HS-5 (cell line): ENCODE data around the gene SORCS2.

Source experiments
- DNase-seq: peaks from one replicate; pipeline ENCODE4 v3.0.0-alpha.2; 2012; ENCODE audit warnings: low read depth

Gene SORCS2

DNA sequence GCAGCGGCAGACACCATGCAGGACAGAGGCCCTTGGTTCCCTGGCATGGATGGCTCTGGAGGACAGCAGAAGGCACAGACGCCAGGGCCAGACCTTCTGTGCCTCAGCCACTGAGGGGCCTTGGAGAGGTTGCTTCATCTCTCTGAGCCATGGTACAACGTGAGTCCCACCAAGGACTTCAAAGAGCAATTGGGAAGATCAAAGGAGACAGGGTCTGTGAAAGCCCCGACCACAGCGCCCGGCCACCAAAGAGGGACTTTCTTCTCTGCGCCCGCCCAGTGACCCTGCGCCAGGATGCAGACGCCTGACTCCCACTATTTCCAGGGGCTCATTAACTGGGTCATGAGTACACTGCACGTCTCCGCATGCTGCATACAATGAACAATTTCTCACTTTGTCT, 573.3 kb downstream of the SORCS2 start:
- DNase-seq: no peak

DNA sequence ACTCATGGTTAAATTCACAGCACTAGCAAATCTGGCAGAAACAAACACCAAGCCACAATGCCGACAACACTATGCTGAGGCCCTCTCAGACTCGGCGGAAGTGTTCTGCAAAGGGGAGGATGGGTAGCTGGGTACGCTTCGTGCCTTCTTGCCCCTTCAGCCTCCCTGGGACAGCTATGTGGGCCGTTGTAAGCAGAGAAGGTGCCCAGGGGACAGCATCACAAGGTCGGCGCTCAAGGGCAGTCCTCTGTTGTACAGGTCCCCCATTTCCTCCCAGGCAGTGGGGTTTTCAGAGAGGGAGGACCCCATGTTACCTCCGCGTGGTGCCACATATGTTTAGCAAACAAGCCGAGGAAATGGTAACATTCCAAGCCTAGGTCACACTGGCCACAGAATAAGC, 573.7 kb downstream of the SORCS2 start:
- no peak for DNase-seq

DNA sequence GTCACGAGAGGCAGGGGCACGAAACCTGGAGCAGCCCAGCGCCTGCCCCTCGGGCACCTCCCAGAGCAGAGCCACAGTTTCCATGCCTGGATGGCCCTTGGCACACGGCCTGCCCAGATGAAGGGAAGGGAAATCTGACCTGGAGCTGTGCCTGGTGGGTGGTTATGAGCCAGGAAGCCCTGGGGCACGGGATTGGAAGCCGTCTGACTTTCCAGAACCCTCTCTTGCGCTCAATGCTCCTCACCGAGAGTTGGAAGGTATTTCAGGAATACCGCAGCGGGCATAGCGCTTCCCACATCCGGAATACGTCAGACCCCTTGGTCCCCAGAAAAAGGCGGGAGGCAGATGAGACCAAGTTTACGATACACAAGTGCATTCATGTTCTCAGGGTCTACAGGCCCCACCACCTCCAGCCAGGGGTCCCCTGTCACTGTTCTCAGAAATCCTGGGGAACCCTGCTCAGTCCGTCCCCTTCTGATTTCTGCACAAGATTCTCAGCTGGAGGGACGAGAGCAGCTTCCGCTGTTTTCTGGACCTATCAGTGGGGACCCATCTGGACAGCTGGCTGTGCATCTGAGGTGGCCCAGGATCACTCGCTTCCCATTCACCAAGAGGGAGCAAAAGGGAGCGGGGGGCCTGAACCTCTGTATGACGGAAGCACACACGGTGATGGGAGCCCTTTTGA, 574.5 kb downstream of the SORCS2 start:
- no peak for DNase-seq

DNA sequence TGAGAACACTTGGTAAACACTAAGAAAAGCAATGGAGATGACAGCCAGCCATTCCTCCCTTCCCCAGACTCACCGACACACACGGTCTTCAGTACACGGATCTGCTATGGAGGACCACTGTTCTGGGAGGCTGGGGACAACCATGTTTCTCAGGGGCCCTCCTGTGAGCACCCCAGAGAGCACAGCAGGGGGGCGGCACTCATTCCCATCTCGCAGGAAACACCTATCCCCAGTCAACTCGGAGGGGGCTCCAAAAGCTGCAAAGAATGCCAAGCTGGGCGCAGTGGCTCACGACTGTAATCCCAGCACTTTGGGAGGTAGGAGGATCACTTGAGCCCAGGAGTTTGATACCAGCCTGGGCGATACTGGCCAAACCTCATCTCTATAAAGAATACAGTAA, 575.2 kb downstream of the SORCS2 start:
- no peak for DNase-seq

DNA sequence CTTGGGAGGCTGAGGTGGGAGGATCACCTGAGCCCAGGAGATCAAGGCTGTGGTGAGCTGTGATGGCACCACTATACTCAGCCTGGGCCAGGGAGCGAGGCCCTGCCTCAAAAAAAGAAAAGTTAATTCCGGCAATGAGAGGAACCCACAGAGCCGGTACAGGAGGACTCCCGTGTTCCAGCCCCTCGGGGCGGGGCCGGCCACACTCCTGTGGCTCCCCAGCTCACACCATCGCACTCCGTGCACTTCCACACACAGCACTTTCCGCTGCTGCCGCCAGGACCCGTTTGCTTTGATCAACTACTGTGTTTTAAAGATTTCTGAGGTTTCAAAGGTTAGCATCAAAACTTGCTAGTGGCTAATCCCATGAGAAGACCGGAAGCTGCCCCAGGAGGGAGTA, 575.6 kb downstream of the SORCS2 start:
- no peak for DNase-seq

DNA sequence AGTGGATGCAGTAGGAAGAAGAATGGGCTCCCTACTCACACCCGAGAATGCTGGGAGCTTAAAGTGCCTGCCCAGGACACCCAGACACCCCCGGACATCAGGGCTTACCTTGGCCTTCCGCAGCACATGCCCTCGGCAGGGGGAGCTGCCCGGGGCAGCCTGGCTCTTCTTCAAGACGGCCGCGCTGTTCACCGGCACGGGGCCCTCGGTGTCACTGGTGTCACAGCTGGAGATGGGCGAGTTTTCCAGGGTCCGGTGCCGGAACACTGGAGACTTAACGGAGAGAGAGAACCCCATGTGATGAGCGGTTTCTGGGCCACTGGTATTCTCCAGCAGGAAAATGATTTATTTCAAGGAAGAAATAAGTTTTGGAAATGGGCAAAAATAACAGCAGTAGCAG, 576.4 kb downstream of the SORCS2 start:
- no peak for DNase-seq

DNA sequence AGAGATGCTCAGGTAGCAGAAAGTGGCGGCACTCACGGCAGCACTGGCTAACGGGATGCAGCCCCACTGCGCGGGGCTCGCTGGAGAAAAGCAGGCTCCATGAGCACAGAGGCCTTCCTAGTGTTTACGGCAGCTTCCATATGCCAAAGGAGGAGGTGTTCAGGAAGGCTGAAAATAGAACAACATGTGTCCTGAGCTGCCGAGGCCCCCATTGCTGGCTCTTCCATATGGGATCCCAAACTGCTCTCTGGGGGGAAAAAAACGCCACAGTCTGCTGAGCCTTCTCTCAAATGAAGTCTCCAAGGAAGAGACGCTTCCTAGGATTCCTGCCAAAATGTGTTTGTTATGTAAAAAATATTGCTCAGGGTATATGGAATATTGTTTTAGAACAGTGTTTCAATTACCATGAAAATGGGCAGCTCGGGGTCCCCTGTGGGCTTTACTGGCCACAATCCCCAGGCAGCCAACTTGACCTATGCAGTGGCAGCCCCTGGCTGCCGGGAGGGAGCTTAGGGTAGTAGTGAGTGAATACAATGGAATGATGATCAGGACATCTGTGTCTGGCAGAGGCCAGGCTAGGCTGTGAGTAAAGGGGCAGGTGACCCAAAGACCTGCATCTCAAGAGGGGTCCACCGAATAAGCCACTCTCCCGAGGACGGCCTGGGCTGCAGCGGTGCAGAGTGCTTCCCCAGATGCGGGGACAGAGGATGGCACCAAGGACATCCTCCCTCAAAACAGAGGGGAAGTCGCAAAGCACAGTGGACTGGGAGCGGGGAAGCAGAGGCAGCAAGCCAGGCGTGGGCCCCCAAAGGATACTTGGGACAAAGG, 577.3 kb downstream of the SORCS2 start:
- DNase-seq: no peak

DNA sequence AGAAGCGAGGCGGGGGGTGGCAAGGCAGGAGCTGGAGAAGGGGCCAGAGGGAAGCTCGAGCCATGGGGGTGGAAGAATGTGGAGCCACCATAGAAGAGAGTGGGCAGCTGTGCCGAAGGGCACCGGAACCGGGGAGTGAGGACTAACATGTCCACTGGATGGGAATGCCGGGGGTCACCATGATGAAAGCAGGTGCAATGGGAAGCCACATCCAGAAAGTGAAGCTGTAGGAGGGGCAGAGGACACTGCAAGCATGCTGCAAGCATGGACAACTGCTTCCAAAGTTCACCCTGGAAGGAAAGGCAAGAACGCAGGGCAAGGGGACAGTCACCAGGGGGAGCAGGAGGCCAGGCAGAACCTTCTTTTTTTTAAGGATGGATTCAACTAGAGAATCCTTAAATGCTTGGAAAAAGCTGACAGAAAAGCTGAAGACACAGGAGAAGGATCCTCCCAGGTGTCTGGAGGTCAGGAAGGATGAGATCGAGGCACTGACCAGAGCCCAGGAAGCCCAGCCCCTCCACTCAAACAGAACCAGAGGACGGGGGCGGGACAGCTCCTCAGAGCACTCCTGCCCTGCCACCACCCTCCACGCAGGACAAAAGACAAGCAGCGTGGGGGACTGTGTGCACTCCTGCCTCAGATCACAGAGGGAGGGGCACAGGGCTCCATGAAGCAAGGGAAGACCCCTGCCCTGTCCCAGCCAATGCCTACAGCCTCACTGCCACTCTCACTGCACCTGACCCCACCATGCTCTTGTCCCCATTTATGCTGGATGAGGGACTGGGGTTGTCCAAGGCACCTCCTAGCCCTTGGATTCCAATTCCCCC, 578.1 kb downstream of the SORCS2 start:
- no peak for DNase-seq

DNA sequence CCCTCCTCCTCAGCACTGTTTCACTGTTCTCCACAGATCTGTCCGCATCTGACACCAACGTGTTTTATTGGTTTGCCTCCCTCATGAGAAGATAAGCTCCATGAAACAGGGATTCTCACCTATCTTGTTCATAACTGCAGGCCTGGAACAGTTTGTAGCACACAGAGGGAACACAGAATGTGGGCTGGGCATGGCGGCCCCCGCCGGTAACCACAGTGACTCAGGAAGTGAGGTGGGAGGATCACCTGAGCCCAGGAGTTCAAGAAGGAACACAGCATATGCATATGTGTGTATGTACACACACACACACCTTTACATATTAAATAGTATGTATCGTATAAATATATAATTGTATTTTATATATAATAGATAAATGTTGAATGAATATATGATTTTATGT, 578.7 kb downstream of the SORCS2 start:
- DNase-seq: no peak

DNA sequence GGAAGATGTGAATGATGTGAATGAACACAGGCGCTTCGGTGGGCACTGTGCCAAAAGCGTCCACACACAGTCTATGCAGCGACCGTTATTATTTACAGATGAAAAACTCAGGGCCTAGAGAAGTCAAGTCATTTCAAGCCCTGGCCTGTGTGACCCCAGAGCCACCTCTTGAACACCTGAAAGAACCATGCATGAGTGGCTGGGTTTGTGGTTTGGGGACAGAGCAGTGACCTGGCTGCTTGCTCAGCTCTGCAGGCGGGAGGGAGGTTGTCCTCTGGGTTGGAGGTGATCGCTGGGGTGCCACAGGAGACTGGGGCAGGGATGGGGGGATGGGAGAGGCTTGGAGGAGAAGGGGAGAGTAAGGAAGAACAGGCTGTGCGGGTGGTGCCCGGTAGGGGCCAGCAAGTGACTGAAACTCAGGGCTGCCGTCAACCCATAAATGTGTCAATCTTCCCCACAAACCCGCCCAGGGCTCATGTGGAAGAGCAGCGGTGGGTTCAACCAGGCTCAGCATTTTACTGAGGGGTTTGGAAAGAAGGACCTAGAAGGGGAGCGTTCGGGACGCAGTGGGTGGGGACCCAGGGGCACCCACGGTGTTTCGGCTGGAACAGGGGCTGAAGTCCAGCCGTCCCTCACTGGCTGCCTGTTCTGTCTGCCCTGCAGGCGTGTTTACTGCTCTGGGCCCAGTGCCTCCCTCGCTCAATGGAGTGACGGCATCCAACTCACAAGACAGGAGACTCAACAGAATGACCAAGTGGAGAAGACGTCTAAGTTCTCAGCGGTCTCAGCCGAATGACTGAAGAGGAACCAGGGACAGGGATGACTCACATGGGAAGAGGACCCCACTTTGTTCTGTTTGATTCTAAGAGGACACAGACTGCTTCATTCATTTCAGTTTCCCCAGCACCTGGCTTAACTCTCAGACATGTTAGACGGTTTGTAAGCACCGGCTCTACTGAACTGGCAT, 579.5 kb downstream of the SORCS2 start:
- no peak for DNase-seq

DNA sequence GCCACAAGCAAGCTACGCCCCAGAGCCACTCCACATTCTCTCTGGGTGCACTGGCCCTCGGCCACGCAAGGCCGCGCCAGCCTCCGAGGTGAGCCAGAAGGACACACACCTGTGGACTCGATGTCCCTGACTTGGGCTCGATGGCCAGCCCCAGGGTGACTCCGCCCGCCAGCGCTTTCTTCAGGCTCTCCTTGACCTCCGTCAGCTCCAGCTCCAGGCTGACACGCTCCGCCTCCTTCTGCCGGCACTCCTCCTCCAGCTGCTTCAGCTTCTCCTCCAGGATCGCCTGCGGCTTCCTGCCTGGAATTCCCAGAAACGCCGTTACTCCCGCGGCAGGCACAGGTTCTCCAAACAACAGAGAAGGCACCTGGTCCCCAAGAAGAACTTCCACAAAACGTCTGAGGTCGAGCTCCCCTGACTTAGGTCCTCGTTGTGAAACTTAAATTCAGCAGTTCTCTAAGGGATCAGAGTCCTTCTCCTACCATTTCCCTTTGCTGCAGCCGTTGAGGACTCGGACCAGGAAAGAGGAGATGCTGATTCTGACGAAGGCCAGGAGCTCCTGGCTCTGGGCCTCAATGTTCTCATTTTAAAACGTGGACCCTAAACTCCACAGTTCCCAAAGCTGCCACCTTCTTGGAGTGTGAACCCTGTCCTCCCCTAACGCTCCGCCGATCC, 580.5 kb downstream of the SORCS2 start:
- no peak for DNase-seq

DNA sequence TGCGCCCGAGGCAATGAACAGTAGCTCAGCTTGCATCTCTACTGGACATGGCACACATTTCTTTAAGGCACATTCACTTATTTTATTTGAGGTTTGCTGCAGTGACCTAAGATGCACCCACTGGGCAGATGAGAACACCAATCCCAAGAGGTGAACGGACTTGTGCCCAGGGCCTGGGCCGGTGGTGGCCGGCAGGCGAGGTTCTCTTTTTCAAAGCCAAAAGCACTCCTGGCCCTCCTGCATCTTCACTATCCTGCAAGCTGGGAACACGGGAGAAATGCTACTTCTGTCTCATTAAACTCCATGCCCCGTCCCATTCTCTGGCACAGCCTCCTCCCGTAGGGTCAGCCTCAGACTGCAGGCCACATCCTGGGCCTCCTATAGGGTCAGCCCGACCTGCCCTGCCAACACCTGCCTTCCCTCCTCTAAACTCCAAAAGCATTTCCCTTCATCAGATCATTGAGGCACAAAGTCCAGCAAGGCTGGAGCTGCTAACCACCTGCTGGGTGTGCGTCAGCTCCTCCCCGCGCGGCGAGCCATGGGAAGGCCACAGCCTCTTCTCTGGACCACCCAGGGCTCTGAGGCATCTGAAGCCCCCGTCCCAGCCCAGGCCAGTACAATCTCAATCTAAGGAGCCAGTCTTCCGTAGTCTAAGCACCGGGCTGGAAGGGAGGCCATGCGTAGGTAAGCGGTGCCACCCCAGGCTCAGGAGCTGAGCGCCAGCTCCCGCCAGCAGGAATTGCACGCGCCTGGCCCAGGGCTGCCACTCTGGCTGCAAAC, 581.3 kb downstream of the SORCS2 start:
- DNase-seq: no peak

DNA sequence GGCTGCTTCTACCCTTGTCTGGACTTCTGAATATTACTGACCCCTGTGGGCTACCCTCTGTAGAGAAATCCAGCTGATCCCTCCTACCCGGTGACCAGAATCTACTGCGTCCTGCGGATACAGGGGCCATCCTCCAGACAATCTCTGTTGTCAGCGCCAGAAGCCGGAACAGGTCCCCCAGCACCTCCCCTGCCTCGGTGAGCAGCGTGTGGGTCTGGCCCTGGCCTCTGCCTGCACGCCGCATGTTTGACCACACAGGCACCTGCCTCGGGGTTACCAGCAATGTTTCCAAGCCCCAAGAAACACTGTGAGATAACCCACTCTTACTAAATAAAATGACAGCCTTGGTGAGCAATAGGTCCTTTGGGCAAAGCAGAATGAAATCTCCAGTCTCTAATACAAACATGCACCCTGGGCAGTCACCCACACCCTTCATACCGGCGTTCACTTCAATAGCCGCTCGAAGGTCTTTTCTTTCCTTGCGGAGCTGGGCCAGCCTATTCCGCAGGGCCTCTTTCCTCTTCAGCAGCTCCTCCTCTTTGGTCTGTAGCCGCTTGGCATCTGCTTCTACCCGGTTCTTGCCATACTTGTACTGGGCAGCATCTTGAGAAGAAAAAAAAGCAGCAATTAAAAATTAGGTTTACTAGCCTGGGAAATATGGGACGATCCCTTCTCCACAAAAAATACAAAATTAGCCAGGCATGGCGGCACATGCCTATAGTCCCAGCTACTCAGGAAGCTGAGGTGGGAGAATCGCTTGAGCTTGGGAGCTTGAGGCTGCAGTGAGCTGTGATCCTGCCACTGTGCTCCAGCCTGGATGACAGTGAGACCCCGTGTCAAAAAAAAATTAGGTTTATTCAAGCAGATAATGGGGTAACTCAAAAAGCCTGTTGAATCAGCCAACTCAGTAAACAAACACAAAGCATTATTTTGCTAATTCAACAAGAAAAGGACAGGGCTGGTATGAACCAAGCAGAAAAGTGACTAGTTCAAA, 582.3 kb downstream of the SORCS2 start:
- DNase-seq: no peak

DNA sequence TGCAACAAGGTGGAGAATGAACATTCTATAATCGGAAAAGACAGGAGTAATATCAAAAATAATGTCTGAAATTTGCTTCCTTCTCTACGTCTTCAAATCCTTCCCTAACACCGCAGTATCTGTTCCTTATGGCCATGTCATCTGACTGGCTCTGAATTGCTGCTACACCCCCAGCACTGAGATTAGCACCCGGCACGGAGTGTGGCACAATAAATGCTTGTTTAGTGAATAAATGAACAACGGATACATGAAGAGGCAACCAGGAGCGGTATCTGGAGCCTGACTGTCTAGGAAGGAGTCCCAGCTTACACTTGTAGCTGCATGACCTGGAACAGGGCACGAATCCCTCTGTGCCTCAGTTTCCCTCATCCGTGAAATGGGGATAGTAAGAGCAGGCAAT, 583.1 kb downstream of the SORCS2 start:
- DNase-seq: no peak

DNA sequence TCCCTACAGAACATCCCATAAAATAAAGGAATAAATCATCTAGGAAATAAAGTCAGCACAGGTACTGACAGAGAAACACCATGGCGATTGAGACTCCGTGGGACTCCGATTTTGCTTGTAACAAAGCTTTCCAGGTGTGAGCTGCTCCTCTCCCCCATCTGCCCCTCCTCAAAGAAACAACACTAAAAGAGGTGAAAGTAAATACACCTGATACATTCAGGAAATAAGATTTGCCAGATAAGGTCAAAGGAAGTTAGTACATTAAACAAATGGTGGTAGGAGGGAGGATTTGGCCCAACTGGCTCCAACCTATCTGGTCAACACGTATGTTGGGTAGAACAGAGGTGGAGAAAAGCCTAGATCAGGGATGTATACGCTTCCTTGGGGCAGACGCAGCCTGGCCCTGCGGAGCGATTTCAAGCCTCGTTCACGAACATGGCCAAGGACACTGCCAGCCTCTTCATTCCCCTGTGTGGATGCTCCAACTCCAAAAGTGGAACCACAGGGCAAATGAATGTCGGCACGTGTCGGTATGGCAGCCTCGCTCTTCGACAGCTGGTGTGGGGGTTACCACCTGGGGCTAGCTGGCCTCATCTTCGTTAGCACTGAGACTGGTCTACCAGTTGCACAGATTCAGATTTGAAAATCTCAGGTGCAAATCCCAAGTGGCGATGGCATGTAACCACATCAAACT, 584.8 kb downstream of the SORCS2 start:
- DNase-seq: no peak

DNA sequence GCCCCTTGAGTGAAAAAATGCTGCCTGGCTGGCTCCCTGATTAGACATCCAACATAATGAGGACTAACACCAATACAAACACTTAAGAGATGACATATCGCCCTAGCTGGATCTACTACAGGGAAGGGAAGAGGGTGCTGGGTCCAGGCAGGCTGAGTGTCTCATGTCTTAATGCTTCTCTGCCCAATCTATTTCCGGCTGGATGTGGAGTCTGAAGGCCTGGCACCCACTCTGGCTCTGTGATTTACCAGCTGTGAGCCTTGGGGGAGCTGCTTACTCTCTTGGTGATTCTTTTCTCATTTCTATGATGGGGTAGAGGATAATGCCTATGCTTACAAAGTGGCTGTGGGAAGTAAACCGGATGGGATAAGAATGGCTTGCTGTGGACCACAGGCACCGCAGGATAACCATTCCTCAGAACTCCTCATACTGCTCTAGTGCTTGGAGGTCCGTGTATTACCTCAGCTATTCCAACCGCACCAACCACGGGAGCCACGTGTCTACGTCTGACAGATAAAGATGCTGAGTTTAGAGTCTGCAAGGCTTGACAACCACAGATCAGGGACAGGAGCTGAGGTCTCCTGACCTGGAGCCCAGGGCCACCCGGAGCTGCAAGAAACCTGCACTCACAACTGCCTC, 585.7 kb downstream of the SORCS2 start:
- no peak for DNase-seq

DNA sequence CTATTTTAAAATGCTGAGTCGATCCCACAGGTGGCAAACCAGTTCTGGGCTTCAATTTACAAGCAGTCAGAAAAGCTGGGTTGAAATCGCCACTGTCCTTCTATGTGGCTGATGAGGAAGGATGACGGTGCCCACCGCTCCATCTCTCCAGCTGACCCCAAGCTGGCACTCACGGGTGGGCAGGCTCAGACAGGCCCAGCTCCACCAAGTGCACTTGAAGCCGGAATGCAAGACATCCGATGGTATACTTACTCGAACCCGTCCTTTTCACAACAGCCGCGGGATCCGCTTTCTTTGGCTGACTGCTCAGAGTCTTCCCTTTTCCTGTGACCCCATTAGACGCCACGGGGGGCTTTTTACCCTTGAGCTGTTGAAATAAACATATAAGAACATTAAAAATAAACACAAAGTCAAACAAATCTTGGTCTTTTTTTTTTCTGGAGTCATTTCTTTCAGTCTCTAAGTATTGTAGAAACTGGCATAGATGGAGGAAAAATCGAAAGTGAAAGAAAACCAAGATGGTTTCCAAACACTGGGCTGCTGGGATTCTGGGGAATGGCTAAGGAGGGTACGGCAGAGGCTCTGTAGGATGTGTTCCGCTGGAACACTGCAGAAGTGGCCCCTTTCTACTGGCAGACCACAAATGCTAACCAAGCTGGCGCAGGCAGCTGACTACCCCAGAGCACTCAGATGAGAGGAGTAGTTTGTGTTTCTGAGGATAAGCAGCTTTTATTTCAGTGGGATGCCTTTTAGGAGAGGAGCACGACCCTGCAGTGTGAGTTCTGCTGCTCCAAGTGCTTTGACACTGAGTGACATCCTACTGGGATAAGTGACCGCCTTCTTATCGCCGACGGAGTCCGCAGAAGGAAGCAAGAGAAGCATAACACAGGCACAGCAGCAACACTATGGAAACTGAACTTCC, 586.4 kb downstream of the SORCS2 start:
- no peak for DNase-seq
